ENCODE results near the gene CLDN6.

GRCh38 chr16:3004781-3005284 lies 13.2 kb downstream of the CLDN6 start:
- TF ChIP-seq CTCF (conservative IDR thresholded peaks at IDR 0.05 in 1 of 2, IDR thresholded peaks at IDR 0.05 in 1 of 2; ENCODE audit: low read depth in 1 of 2, low read length in 2 of 2) (no peak), EZH2 (IDR thresholded peaks at IDR 0.05; ENCODE audit: low read length, missing control alignments) (peak; percentile 29)
